Esophagus muscularis mucosa (tissue), 4 donors: ENCODE measurements around the gene ITPRIP.

Experiments used
- CTCF ChIP-seq, 3 experiments: fragments of 200-600 bp in 2 of 3; fragments of 450-650 bp in 1 of 3; sonication (generic) in 2 of 3; IDR thresholded peaks; one replicate each; pipeline ENCODE4 v1.5.1; 2017 to 2019; ENCODE audit warnings: antibody characterized with exemption in 3 of 3, mild to moderate bottlenecking in 2 of 3, moderate library complexity in 1 of 3
- EP300 ChIP-seq: sonication (generic); formaldehyde crosslinking; IDR thresholded peaks from one replicate; pipeline ENCODE4 v1.6.1; 2017; ENCODE audit warnings: antibody characterized with exemption
- POLR2A ChIP-seq: fragments of 450-650 bp; IDR thresholded peaks from one replicate; pipeline ENCODE4 v1.6.1; 2017; ENCODE audit warnings: antibody characterized with exemption, moderate library complexity, mild to moderate bottlenecking, low read depth
- POLR2AphosphoS5 ChIP-seq, 2 donors: sonication (generic); formaldehyde crosslinking; IDR thresholded peaks; one replicate each; pipeline ENCODE4 v1.6.1; 2017; ENCODE audit warnings: antibody characterized with exemption in 2 of 2

DNA sequence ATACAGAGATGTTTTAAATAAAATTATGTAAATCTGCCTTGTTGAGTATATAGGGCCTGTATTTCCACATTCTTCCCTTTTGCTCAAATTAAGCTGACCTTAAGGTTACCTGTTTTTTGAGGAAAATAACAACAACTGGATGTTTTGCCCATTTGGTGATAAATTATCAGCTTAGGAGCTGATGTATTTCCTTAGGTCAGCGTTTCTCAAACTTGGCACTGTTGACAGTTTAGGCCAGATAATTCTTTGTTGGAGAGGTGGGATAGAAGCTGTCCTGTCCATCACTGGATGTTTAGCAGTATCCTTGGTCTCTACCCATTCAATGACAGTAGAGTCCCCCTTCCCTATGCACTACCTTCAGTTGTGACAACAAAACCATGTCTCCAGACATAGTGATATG is 62.1 kb downstream of the ITPRIP start:
- TF ChIP-seq POLR2AphosphoS5 (IDR thresholded peaks at IDR 0.05) = no peak
- no peak for TF ChIP-seq CTCF (IDR thresholded peaks at IDR 0.05)
- no peak for TF ChIP-seq POLR2A
- no peak for TF ChIP-seq EP300
